GM12874 (cell line): ENCODE measurements around the gene ALDH16A1.

Experiments
- TF ChIP-seq, protein P1 (sequence below): IDR thresholded peaks from 2 replicates; pipeline ENCODE4 v1.5.1; 2011; ENCODE audit warnings: low read depth, mild to moderate bottlenecking, control low read depth, low read length, moderate library complexity; ENCODE audit not compliant: insufficient read depth

The ALDH16A1 gene

DNA sequence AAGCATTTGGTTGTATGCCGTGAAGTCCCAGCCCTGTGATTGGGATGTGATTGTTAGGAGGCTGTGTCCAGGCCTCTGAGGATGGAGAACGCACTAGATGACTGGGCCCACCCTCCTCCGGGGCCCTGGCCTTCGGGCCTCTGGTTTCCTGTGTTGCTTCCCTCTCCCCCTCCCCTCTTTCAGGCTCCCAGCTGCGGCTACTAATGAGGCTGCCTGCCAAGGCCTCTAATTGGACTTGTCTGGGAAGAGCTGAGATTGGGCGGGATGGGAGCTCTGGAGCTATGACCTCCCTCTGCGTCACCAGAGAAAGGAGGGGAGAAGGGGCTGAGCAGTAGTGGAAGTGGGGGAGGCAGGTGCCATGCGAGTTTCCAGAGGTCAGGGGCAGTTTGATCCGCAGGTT lies 39.7 kb upstream of the ALDH16A1 start:
- TF ChIP-seq, protein P1, sequence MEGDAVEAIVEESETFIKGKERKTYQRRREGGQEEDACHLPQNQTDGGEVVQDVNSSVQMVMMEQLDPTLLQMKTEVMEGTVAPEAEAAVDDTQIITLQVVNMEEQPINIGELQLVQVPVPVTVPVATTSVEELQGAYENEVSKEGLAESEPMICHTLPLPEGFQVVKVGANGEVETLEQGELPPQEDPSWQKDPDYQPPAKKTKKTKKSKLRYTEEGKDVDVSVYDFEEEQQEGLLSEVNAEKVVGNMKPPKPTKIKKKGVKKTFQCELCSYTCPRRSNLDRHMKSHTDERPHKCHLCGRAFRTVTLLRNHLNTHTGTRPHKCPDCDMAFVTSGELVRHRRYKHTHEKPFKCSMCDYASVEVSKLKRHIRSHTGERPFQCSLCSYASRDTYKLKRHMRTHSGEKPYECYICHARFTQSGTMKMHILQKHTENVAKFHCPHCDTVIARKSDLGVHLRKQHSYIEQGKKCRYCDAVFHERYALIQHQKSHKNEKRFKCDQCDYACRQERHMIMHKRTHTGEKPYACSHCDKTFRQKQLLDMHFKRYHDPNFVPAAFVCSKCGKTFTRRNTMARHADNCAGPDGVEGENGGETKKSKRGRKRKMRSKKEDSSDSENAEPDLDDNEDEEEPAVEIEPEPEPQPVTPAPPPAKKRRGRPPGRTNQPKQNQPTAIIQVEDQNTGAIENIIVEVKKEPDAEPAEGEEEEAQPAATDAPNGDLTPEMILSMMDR: no peak

- TF ChIP-seq, protein P1: no peak
These were observed 38.8 kb upstream of the ALDH16A1 start for GRCh38 chr19:49414256-49414655.

GRCh38 chr19:49415102-49415809 lies 37.8 kb upstream of the ALDH16A1 start:
- TF ChIP-seq, protein P1: no peak

GRCh38 chr19:49415810-49416200 lies 37.2 kb upstream of the ALDH16A1 start:
- TF ChIP-seq, protein P1: no peak

DNA sequence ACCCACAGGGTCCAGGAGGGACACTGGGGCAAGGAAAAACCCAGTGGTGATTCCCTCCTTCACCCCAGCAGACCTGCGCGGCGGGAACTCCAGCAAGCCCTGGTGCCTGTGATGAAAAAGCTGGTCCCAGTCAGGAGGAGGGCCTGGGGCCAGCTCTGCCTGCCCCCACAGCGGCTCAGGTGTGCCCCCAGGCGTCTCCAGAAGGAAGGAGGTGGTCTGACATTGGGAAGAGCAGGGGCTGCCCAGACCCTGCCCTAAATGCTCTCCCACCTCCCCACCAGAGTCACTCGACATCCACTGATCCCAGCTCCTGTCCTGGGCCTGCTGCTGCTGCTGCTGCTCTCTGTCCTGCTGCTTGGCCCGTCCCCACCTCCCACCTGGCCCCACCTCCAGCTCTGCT lies 35.9 kb upstream of the ALDH16A1 start:
- TF ChIP-seq, protein P1: no peak

- TF ChIP-seq, protein P1: no peak
These were observed 34.5 kb upstream of the ALDH16A1 start for GRCh38 chr19:49418511-49418910.

GRCh38 chr19:49419173-49419572 lies 33.9 kb upstream of the ALDH16A1 start:
- TF ChIP-seq, protein P1: no peak
